ENCODE results near the gene MARCHF10.
"Not testable (repeated sequence)": the region's sequence is repeated elsewhere in the genome, so short reads cannot be mapped to it uniquely, and the experiment has no call there.

The MARCHF10 gene

GRCh38 chr17:62847426-62847825, 39.3 kb upstream of the MARCHF10 start:
- no peaks in the 10 kb centered on the region for H3K79me2 ChIP-seq (ENCODE audit: low read length)
- TF ChIP-seq, protein P1, sequence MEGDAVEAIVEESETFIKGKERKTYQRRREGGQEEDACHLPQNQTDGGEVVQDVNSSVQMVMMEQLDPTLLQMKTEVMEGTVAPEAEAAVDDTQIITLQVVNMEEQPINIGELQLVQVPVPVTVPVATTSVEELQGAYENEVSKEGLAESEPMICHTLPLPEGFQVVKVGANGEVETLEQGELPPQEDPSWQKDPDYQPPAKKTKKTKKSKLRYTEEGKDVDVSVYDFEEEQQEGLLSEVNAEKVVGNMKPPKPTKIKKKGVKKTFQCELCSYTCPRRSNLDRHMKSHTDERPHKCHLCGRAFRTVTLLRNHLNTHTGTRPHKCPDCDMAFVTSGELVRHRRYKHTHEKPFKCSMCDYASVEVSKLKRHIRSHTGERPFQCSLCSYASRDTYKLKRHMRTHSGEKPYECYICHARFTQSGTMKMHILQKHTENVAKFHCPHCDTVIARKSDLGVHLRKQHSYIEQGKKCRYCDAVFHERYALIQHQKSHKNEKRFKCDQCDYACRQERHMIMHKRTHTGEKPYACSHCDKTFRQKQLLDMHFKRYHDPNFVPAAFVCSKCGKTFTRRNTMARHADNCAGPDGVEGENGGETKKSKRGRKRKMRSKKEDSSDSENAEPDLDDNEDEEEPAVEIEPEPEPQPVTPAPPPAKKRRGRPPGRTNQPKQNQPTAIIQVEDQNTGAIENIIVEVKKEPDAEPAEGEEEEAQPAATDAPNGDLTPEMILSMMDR (IDR thresholded peaks at IDR 0.05; ENCODE audit: low read depth, low read length) = no peak
- no peak for TF ChIP-seq EZH2phosphoT487 (IDR thresholded peaks at IDR 0.05; ENCODE audit: low read depth)
- H3K9me3 ChIP-seq (ENCODE audit: insufficient read depth, low read length) = no peaks in the 10 kb centered on the region
- no peak overlapping the region for H3K4me2 ChIP-seq (ENCODE audit: low read length)
- no peak overlapping the region for H3K4me3 ChIP-seq (ENCODE audit: low read length)
- H3K9ac ChIP-seq (ENCODE audit: low read length) = no peak overlapping the region
- H3K4me1 ChIP-seq (ENCODE audit: low read length) = no peaks in the 10 kb centered on the region
- H2AFZ ChIP-seq (ENCODE audit: low read depth, low read length) = no peak overlapping the region
- H3K27me3 ChIP-seq (ENCODE audit: low read depth, low read length) = no peaks in the 10 kb centered on the region
- no peak overlapping the region for H3K27ac ChIP-seq (ENCODE audit: low read length)
- no peaks in the 10 kb centered on the region for H4K20me1 ChIP-seq (ENCODE audit: insufficient read depth, low read length)
- H3K36me3 ChIP-seq (replicated peaks; ENCODE audit: low read depth, low read length) = no peaks in the 10 kb centered on the region

- TF ChIP-seq, protein P1 (IDR thresholded peaks at IDR 0.05; ENCODE audit: low read depth, low read length) = no peak
- no peak for TF ChIP-seq EZH2phosphoT487 (IDR thresholded peaks at IDR 0.05; ENCODE audit: low read depth)
- Histone ChIP-seq H2AFZ (ENCODE audit: low read depth, low read length) (no peak overlapping the region), H3K27ac (ENCODE audit: low read length) (no peak overlapping the region)
Measured at GRCh38 chr17:62840871-62841270, 32.8 kb upstream of the MARCHF10 start.

GRCh38 chr17:62833816-62834215, 25.7 kb upstream of the MARCHF10 start:
- H3K9ac ChIP-seq (ENCODE audit: low read length); H3K27ac ChIP-seq (ENCODE audit: low read length); H3K4me1 ChIP-seq (ENCODE audit: low read length); H3K79me2 ChIP-seq (ENCODE audit: low read length); H3K4me2 ChIP-seq (ENCODE audit: low read length); H3K4me3 ChIP-seq (ENCODE audit: low read length); H3K36me3 ChIP-seq (replicated peaks; ENCODE audit: low read depth, low read length); H4K20me1 ChIP-seq (ENCODE audit: insufficient read depth, low read length); H2AFZ ChIP-seq (ENCODE audit: low read depth, low read length); H3K9me3 ChIP-seq (ENCODE audit: insufficient read depth, low read length); H3K27me3 ChIP-seq (ENCODE audit: low read depth, low read length): not testable (repeated sequence)

More at GRCh38 chr17:62840871-62841270, 32.8 kb upstream of the MARCHF10 start:
- Histone ChIP-seq H3K4me1 (ENCODE audit: low read length) (no peaks in the 10 kb centered on the region), H3K9ac (ENCODE audit: low read length) (no peak overlapping the region), H3K4me3 (ENCODE audit: low read length) (no peak overlapping the region), H3K79me2 (ENCODE audit: low read length) (no peaks in the 10 kb centered on the region), H3K9me3 (ENCODE audit: insufficient read depth, low read length) (no peaks in the 10 kb centered on the region), H3K27me3 (ENCODE audit: low read depth, low read length) (no peaks in the 10 kb centered on the region), H3K36me3 (replicated peaks; ENCODE audit: low read depth, low read length) (no peaks in the 10 kb centered on the region), H4K20me1 (ENCODE audit: insufficient read depth, low read length) (no peaks in the 10 kb centered on the region), H3K4me2 (ENCODE audit: low read length) (no peak overlapping the region)

DNA sequence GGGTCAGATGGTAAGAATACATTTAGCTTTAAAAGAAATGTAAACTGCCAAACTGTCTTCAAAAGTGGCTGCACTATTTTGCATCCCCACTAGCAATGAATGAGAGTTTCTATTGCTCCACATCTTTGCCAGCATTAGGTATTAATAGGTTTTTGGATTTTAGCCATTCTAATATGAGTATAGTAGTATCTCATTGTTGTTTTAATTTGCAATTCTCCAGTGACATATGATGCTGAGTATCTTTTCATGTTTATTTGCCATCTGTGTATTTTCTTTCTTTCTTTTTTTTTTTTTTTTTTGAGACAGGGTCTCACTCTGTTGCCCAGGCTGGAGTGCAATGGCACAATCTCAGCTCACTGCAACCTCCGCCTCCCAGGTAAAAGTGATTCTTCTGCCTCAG, 24.3 kb upstream of the MARCHF10 start:
- TF ChIP-seq, protein P1 (IDR thresholded peaks at IDR 0.05; ENCODE audit: low read depth, low read length) = no peak
- TF ChIP-seq EZH2phosphoT487 (IDR thresholded peaks at IDR 0.05; ENCODE audit: low read depth) = no peak
- Histone ChIP-seq H3K27me3 (ENCODE audit: low read depth, low read length) (0 out of 2 replicates have a peak, but pooled peaks cover 2% of the 10 kb centered on the region), H3K79me2 (ENCODE audit: low read length) (no peaks in the 10 kb centered on the region), H3K4me3 (ENCODE audit: low read length) (no peak overlapping the region), H3K36me3 (replicated peaks; ENCODE audit: low read depth, low read length) (no peaks in the 10 kb centered on the region), H3K4me2 (ENCODE audit: low read length) (no peak overlapping the region), H3K9ac (ENCODE audit: low read length) (no peak overlapping the region), H3K4me1 (ENCODE audit: low read length) (peaks cover 5% of the 10 kb centered on the region; the same call in 1 of the 2 replicates), H3K27ac (ENCODE audit: low read length) (no peak overlapping the region), H2AFZ (ENCODE audit: low read depth, low read length) (no peak overlapping the region), H3K9me3 (ENCODE audit: insufficient read depth, low read length) (no peaks in the 10 kb centered on the region), H4K20me1 (ENCODE audit: insufficient read depth, low read length) (no peaks in the 10 kb centered on the region)

DNA sequence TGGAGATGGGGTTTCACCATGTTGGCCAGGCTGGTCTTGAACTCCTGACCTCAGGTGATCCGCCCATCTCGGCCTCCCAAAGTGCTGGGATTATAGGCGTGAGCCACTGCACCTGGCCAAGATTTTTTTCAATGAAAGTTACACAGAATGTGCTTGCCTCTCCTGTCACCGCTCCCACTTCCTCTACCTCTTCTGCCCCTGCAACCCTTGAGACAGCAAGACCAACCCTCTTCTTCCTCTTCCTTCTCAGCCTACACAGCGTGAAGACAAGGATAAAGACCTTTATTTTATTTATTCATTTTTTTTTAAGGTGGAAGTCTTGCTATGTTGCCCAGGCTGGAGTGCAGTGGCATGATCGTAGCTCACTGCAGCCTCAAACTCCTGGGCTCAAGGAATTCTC, 23.0 kb upstream of the MARCHF10 start:
- H3K4me3 ChIP-seq (ENCODE audit: low read length); H3K9me3 ChIP-seq (ENCODE audit: insufficient read depth, low read length); H4K20me1 ChIP-seq (ENCODE audit: insufficient read depth, low read length); H3K27ac ChIP-seq (ENCODE audit: low read length); H3K36me3 ChIP-seq (replicated peaks; ENCODE audit: low read depth, low read length); H3K4me2 ChIP-seq (ENCODE audit: low read length); H3K27me3 ChIP-seq (ENCODE audit: low read depth, low read length); H3K79me2 ChIP-seq (ENCODE audit: low read length); H3K9ac ChIP-seq (ENCODE audit: low read length); H2AFZ ChIP-seq (ENCODE audit: low read depth, low read length): not testable (repeated sequence)
- H3K4me1 ChIP-seq (ENCODE audit: low read length) = peaks cover 13% of the 10 kb centered on the region; the same call in 1 of the 2 replicates

Data from OCI-LY3 (cell line).